ENCODE data around the gene SPIRE2. TPM values are rescaled to one million over a fixed set of nuclear protein-coding genes. Genes with fewer than 3 reads are reported as not detected.
"Not testable (repeated sequence)": the region's sequence is repeated elsewhere in the genome, so short reads cannot be mapped to it uniquely, and the experiment has no call there.

Gene SPIRE2
- polyA plus RNA-seq, 12 donors = 1.3 to 7.5 (median 2.8) TPM; not detected in 1

DNA sequence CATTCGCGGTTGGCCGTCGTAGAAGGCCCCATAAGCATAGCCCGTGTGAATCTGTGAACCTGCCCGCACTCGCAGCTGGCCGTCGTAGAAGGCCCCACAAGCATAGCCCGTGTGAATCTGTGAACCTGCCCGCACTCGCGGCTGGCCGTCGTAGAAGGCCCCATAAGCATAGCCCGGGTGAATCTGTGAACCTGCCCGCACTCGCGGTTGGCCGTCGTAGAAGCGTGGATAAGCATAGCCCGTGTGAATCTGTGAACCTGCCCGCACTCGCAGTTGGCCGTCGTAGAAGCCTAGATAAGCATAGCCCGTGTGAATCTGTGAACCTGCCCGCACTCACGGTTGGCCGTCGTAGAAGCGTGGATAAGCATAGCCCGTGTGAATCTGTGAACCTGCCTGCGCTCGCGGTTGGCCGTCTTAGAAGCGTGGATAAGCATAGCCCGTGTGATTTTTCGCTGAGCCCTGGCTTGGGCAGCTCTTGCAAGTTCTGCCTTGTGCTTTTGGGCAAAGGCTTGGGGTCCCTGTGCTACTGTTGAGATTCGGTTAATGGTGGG is 6.6 kb downstream of the SPIRE2 start:
- DNase-seq = not testable (repeated sequence)

DNA sequence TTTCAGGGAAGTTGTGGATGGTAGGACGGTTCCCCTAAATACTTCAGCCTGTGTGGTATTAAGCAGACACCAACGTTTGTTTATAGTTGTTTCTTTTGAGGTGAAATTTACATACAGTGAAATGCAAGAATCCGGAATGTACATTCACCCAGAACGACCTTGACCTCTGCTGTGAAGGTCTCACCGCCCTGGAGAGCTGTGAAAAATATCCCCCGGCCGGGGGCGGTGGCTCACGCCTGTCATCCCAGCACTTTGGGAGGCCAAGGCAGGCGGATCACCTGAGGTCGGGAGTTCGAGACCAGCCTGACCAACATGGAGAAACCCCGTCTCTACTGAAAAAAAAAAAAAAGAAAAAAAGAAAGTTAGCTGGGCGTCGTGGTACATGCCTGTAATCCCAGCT is 8.2 kb downstream of the SPIRE2 start:
- DNase-seq = not testable (repeated sequence)

- DNase-seq = no peak
These were observed 8.8 kb downstream of the SPIRE2 start for GRCh38 chr16:89837014-89837546.

DNA sequence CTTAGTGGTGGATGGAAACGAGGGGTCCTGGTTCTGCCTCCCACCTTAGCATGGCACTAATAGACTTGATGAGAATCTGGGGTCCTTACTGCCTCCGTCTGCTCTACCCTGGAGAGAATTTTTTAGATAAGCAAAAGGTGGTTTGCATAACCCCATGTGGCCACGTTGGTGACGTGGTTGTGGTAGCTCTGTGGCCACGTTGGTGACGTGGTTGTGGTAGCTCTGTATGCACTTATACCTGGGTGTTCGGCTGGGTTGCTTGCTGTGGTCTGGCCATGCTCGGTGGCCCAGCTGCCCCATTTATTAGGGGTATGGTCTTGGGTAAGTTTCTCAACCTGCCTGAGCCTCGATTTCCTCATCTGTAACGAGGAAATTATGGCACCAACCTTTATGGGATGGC is 13.0 kb downstream of the SPIRE2 start:
- DNase-seq = no peak

- DNase-seq = no peak
These were observed 14.5 kb downstream of the SPIRE2 start for GRCh38 chr16:89842471-89843408.

GRCh38 chr16:89843409-89844350 is 15.4 kb downstream of the SPIRE2 start:
- no peak for DNase-seq

- no peak for DNase-seq
These were observed 16.6 kb downstream of the SPIRE2 start for GRCh38 chr16:89844739-89845339.

GRCh38 chr16:89845417-89845816 is 17.1 kb downstream of the SPIRE2 start:
- DNase-seq = no peak

- DNase-seq = no peak
These were observed 19.0 kb downstream of the SPIRE2 start for GRCh38 chr16:89847051-89847939.

DNA sequence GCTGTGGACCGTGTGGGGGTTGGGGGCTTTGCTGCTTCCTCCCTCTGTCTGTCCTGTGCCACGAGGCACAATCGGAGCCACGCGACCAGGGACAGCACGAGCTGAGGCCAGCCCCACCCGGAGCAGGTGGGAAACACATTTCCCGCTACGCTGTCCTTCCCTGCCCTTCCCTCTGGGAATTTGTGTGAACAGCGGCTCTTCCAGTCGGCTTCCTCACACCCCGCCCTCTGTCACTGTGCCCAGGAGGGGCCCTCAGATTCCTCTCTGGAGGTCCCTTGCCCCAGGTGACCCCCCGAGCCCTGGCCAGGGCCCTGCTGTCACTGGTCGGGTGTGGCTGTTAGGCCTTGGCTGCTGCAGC is 19.6 kb downstream of the SPIRE2 start:
- no peak for DNase-seq

DNA sequence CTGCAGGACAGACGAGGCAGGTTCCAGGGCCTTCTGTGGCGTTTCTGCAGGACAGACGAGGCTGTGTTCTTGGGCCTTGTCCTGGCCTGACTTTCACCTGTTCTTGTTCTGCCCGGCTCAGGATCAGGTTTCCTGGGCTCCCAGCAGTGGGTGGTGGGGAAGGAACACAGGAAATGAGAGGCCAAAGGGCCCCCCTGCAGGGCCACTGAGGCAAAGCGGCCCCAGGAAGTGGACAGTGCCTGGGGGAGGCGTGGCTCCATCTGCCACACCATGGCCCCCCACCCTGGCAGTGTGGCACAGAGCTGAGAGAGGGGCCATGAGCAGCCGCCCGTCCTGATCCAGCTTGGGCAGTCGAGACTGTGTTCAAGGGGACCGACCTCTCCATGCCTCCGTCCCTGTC is 20.7 kb downstream of the SPIRE2 start:
- no peak for DNase-seq

GRCh38 chr16:89853306-89853993 is 25.2 kb downstream of the SPIRE2 start:
- DNase-seq = no peak

DNA sequence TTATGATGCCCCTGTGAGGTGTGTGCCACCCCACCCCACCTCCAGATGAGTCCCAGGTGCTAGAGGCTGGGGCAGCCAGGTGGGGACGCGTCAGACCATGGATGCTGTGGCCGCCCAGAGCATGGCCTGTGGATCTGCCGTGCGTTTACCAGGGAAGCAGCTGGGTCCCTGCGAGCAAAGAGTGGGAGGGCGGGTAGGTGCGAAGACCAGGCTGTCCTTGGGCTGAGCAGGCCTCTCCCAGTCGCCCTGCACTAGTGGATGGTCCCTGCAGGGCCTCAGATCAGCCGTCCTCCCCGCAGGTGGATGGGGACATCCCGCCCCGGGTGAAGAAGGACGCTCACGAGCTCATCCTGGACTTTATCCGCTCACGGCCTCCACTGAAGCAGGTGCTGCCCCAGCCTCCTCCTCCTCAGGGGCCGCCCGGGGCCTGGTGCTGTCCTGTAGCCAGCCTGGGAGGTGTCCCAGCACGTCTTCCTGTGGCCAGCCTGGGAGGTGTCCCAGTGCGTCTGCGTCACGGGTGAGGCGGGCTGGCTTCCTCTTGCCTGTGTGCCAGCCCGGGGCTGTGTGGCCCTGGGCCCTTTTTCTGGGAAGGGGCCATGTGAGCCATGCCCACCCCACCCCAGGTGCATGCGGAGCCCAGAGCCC is 27.1 kb downstream of the SPIRE2 start:
- DNase-seq = no peak

GRCh38 chr16:89855986-89856385 is 27.7 kb downstream of the SPIRE2 start:
- DNase-seq = no peak

DNA sequence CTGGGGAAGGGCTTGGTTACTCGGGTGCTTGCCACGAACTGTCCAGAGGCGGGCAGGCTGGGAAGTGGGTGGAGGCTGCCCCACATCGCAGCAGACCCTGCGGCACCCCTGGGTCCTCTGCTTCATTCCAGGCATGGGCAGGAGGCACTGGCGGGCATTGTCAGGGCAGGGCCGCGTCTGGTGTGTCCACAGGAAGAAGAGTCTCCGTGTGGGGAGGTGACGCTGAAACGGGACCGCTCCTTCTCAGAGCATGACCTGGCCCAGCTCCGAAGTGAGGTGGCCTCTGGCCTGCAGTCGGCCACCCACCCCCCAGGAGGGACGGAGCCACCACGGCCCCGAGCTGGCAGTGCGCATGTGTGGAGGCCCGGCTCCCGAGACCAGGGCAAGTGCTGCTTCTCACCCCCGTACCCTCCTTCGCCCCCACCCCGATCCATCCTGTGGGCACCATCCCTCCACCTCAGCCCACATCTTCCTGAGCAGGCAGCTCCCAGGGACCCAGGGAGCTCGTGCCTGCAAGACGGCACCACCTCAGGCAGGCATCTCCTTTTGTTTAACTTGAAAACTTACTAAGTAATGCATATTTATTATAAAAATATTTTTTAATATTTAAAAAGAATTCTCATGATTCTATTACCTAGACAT is 30.8 kb downstream of the SPIRE2 start:
- no peak for DNase-seq

- DNase-seq = no peak
These were observed 31.3 kb downstream of the SPIRE2 start for GRCh38 chr16:89859615-89860007.

GRCh38 chr16:89860747-89861304 is 32.6 kb downstream of the SPIRE2 start:
- no peak for DNase-seq

DNA sequence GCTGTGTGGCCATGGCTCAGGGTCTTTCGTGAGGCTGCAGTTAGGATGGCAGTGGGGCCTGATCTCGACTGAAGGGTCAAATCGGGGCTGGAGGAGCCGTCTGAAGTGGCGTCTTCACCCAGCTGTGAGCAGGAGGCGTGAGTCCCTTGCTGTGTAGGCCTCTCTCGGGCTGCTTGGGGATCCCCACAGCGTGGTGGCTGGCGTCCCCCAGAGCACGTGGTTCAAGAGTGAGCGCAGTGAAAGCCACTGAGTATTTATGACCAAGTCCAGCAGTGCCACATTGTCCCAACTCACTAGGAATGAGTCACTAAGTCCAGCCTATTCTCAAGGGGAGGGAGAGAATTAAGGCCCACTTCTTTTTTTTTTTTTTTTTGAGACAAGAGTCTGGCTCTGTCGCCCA is 33.4 kb downstream of the SPIRE2 start:
- no peak for DNase-seq

GRCh38 chr16:89862732-89863131 is 34.5 kb downstream of the SPIRE2 start:
- no peak for DNase-seq
